Measurements from ENCODE around the gene CDH12.
"Not testable (repeated sequence)": the region's sequence is repeated elsewhere in the genome, so short reads cannot be mapped to it uniquely, and the experiment has no call there.

Gene CDH12

DNA sequence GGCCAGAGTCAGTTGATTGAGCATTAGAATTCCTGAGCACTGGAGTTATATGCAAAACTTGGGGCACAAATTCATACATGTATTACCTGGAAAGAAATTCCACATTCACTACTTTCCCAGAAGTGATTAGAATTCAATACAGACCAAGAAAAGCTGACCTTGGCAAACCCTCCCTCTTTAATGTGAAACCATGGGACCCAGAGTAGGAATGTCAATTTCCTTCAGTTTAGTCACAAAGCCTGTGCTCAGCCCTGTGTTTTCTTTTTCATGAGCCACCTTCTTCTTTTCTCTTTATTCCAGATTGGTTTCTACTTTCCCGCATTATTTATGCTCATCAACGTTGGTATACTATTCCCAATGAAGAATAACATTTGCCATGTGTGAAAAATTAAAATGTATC is 420.2 kb downstream of the CDH12 start:
- no peak for DNase-seq (ENCODE audit: low read depth)

- no peak for DNase-seq (ENCODE audit: low read depth)
These were observed 421.3 kb downstream of the CDH12 start for GRCh38 chr5:22431840-22432239.

- DNase-seq (ENCODE audit: low read depth): no peak
These were observed 421.7 kb downstream of the CDH12 start for GRCh38 chr5:22431406-22431805.

GRCh38 chr5:22411554-22412349 is 441.4 kb downstream of the CDH12 start:
- no peak for DNase-seq (ENCODE audit: low read depth)

DNA sequence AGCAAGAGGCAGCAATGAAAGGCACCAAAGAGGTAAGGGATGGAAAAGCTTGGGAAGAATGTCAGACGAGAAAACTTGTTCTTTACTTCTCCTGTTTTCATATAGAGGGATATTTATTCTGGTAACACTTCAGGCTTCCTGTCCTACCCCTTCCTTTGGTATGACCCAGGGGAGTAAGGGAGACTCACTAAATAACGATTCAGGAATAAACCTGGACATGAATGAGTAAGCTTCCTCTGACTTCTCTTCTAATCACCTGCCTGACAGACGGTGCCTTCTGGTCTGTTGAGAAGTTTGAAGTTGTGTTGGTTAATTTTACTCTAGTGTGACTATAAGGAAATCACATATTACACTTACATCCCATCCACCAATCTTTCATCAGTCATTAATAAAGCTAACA is 461.2 kb downstream of the CDH12 start:
- DNase-seq (ENCODE audit: low read depth): no peak

DNA sequence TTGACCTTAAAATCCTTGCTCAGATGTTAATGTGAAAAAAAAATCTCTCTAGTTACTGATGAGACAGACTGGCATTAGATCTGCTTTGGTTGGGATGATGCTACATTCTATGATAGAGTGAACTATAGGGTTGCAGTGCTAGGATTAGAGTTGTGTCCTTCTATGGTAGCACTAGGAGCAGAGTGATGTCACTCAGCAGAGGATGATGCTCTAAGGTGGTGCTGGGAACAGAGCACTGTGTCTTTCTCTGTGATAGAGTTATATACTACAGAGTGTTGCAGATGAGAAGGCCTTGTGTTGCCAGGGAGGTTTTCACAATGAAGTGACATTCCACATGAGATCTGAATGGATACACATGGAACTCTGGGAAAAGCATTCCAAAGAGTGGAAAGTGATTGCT is 462.3 kb downstream of the CDH12 start:
- no peak for DNase-seq (ENCODE audit: low read depth)

DNA sequence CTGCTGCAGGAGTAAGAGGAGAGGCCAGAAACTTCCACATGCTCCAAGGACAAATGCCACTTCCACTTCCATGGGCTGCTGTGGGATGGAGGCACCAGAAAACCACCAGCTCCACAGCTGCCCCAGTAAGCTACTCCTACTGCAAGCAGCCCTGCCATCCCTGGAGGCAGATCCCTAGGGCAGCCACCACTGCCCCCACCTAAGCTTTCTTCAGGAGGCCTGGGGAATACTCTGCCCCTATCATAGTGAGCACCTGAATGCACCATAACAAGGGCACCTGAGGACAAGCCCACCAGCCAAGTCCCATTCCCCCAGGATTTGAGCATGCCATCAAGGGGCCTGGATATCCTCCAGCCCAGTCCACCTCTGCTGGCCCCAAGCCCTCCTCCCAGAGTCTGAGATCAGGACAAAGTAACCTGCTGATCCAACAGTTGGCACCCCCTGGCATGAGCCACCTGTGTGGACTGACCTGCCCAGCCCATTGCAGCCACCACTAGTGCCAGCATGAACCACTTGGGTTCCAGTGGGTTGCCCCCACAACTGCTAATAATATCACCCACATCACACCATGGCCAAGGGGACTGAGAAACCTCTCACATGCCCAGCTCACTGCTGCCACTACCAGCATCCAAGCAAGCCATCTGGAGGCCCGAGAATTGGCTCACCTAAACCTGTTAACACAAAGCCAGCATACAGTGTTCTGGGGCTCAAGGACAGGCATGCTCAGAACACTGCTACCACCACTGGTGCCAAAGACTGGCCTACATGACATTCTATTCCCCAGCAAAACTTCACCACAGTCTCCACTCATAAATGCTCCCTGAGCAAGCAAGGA is 480.1 kb downstream of the CDH12 start:
- no peak for DNase-seq (ENCODE audit: low read depth)

- no peak for DNase-seq (ENCODE audit: low read depth)
These were observed 480.8 kb downstream of the CDH12 start for GRCh38 chr5:22372376-22372775.

- DNase-seq (ENCODE audit: low read depth): no peak
These were observed 498.2 kb downstream of the CDH12 start for GRCh38 chr5:22354956-22355355.

DNA sequence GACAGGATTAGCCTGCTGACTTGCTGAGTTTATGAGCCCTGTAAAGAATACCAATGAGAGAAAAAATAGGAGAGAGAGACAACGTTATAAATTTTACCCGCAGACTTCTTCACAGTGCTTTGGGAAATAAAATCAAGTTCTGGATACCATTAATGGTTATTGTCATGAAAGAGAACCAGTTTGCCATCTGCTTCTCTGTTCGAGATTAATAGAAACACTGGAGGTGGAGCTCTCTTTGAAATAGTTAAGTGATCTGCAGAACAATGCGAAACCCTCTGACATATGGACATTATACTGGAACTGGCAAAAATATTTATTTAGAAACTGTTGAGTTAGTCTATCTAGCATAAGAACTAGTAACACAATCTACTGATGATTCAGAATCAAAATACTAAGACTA is 500.7 kb downstream of the CDH12 start:
- no peak for DNase-seq (ENCODE audit: low read depth)

DNA sequence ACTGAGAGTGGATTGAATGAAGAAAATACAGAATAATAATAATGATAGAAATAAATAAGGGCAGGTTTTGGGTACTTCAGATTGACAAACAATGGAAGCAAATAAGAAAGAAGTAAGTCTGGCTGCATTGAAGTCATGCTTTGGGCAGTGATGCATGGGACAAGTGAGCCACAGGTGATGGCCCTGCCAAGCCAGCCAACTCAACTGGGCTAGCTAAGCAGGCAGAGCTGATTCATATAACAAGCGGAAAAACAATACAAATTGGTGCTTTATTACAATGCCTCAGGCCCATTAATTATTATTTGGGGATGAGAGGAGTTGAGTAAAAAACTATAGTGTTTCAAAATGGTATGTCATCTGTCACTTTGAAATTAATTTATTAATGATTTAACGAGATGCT is 502.0 kb downstream of the CDH12 start:
- no peak for DNase-seq (ENCODE audit: low read depth)

GRCh38 chr5:22348027-22348426 is 505.1 kb downstream of the CDH12 start:
- DNase-seq (ENCODE audit: low read depth): no peak

- no peak for DNase-seq (ENCODE audit: low read depth)
These were observed 509.1 kb downstream of the CDH12 start for GRCh38 chr5:22344000-22344399.

- DNase-seq (ENCODE audit: low read depth): no peak
These were observed 511.7 kb downstream of the CDH12 start for GRCh38 chr5:22341406-22341805.

DNA sequence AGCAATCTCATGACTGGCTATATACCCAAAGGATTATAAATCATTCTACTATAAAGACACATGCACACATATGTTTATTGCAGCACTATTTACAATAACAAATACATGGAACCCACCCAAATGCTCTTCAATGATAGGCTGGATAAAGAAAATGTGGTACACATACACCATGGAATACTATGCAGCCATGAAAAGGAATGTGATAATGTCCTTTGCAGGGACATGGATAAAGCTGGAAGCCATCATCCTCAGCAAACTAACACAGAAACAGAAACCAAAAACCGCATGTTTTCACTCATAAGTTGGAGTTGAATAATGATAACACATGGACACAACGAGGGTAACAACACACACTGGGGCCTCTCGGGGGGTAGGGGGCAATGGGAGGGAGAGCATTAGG is 520.2 kb downstream of the CDH12 start:
- not testable (repeated sequence) for DNase-seq (ENCODE audit: low read depth)

DNA sequence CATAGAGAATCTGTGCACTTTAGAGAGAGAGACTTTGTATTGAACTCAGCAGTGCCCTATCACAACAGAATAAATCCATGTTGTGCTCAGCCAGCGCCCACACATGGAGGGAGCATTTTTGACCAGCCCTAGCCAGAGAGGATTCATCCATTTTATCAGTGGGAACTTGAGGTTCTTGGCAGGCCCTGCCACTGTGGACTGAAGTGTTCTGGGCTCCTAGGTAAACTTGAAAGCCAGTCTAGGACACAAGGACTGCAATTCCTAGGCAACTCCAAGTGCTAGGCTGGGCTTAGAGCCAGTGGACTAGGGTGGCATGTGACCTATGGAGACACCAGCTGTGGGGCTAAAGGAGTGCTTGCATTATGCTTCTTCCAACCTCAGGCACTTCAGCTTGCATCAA is 523.5 kb downstream of the CDH12 start:
- no peak for DNase-seq (ENCODE audit: low read depth)

- no peak for DNase-seq (ENCODE audit: low read depth)
These were observed 533.3 kb downstream of the CDH12 start for GRCh38 chr5:22319798-22320197.

DNA sequence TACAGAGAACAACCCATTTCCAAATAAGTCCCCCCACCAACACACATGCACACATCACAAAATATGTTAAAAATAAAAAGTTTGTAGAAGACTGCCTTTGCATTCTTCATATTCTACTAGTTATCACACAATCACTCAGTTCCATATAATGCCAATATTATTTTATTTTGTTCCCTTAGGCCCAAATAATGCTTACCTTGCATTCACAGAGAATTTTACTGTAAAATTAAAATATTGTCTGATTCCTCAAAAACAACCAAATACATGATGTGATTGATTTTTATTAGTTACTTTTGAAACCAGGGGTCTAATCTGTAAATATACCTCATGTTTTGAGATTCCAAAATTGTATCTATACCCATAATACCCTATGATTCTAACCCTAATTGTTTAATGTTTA is 536.9 kb downstream of the CDH12 start:
- DNase-seq (ENCODE audit: low read depth): no peak

GRCh38 chr5:22315052-22315451 is 538.1 kb downstream of the CDH12 start:
- DNase-seq (ENCODE audit: low read depth): not testable (repeated sequence)

- no peak for DNase-seq (ENCODE audit: low read depth)
These were observed 538.6 kb downstream of the CDH12 start for GRCh38 chr5:22314548-22314947.

- no peak for DNase-seq (ENCODE audit: low read depth)
These were observed 547.1 kb downstream of the CDH12 start for GRCh38 chr5:22306011-22306410.

- no peak for DNase-seq (ENCODE audit: low read depth)
These were observed 557.3 kb downstream of the CDH12 start for GRCh38 chr5:22295832-22296231.

DNA sequence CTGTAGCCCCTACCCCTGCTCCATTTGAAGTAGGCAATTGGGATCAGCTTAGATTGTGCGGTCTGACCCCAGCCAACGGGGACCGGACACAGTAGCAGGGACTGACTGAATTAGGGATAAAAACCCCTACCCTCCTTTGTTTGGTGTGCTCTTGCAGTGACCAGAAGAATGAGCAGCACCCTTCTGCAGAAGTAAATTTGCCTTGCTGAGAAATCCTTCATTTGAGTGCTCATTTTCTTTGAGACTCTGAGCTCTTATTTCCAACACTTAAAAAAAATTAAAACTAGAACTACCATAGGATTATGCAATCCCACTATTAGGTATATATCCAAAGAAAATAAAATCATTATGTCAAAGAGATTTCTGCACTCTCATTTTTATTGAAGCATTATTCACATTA is 560.0 kb downstream of the CDH12 start:
- no peak for DNase-seq (ENCODE audit: low read depth)

Data from GM04504 (cell line).